CD4-positive, alpha-beta memory T cell (primary cell): Measurements from ENCODE around the gene ATP2B2. TPM values are rescaled to one million over a fixed set of nuclear protein-coding genes. Genes with fewer than 3 reads are reported as not detected.

Experiments used
- CTCF ChIA-PET: fragments of 350-600 bp; sonication (Branson Sonifier 250); formaldehyde crosslinking; loops from one replicate; lab custom pipeline; 2021; ENCODE audit warnings: inconsistent platforms; ENCODE audit not compliant: partially characterized antibody; lab: Charles Lee
- POLR2A ChIA-PET: fragments of 350-600 bp; sonication (Branson Sonifier 250); formaldehyde crosslinking; loops from one replicate; lab custom pipeline; 2021; ENCODE audit not compliant: partially characterized antibody; lab: Charles Lee
- DNase-seq, 5 donors: peaks; one replicate each; pipeline versions ENCODE4 v3.0.0 to v3.0.0-alpha.2; 2020 to 2022; ENCODE audit warnings: mixed read lengths in 1 of 5
- H3K27ac ChIP-seq: one replicate; pipeline ENCODE4 v1.7.0; 2013; ENCODE audit warnings: low read depth, low read length
- H3K27me3 ChIP-seq: 2 replicates; pipeline ENCODE4 v1.7.0; 2013; ENCODE audit warnings: mild to moderate bottlenecking, low read length, moderate library complexity; ENCODE audit not compliant: insufficient read depth
- H3K36me3 ChIP-seq: 2 replicates; pipeline ENCODE4 v1.7.0; 2013; ENCODE audit warnings: mild to moderate bottlenecking, low read length, moderate library complexity; ENCODE audit not compliant: insufficient read depth
- H3K4me1 ChIP-seq: 2 replicates; pipeline ENCODE4 v1.7.0; 2013; ENCODE audit warnings: mild to moderate bottlenecking, low read length, moderate library complexity; ENCODE audit not compliant: insufficient read depth
- H3K4me3 ChIP-seq, 2 donors: one replicate each; pipeline ENCODE4 v1.7.0; 2013; ENCODE audit warnings: low read length in 2 of 2, mild to moderate bottlenecking in 1 of 2
- H3K9me3 ChIP-seq, 2 donors: one replicate each; pipeline ENCODE4 v1.7.0; 2013; ENCODE audit warnings: low read length in 2 of 2, control low read depth in 1 of 2; ENCODE audit not compliant: control insufficient read depth in 1 of 2
- H3K27ac Mint-ChIP-seq, 7 donors: one replicate each; pipeline ENCODE4 v1.8.0; 2020 to 2021; ENCODE audit warnings: mixed read lengths in 7 of 7, mild to moderate bottlenecking in 6 of 7, inconsistent platforms in 3 of 7, moderate library complexity in 3 of 7
- H3K27me3 Mint-ChIP-seq, 2 donors: one replicate each; pipeline ENCODE4 v1.8.0; 2020 to 2021; ENCODE audit warnings: mixed read lengths in 2 of 2
- H3K36me3 Mint-ChIP-seq, 2 donors: one replicate each; pipeline ENCODE4 v1.8.0; 2020 to 2021; ENCODE audit warnings: mixed read lengths in 2 of 2, inconsistent platforms in 1 of 2, mild to moderate bottlenecking in 1 of 2
- H3K4me1 Mint-ChIP-seq, 4 donors: one replicate each; pipeline ENCODE4 v1.8.0; 2020 to 2021; ENCODE audit warnings: mixed read lengths in 4 of 4, mild to moderate bottlenecking in 1 of 4
- H3K4me3 Mint-ChIP-seq, 8 donors: one replicate each; pipeline ENCODE4 v1.8.0; 2020 to 2021; ENCODE audit warnings: mixed read lengths in 8 of 8, mild to moderate bottlenecking in 7 of 8, moderate library complexity in 6 of 8, inconsistent platforms in 3 of 8
- H3K9me3 Mint-ChIP-seq, 8 donors: one replicate each; pipeline ENCODE4 v1.8.0; 2020 to 2021; ENCODE audit warnings: mixed read lengths in 8 of 8, mild to moderate bottlenecking in 5 of 8, inconsistent platforms in 3 of 8, moderate library complexity in 1 of 8
- intact Hi-C: fragments of 100-400 bp; cut with micrococcal nuclease; formaldehyde crosslinking; loops from one replicate; pipeline ENCODE4 v1.15.1; 2023
- polyA plus RNA-seq, 2 donors: library from polyadenylated mRNA; unstranded; fragments of 300-500 nt; fragmentation: Illumina TruSeq; gene quantifications; one replicate each; pipeline ENCODE4 v1.2.3, GENCODE V29; 2021
- total RNA-seq, 2 experiments: library from RNA; stranded (reverse); gene quantifications; one replicate each; pipeline ENCODE4 v1.2.3, GENCODE V29; 2021

The ATP2B2 gene
- total and polyA plus RNA-seq, 4 experiments from 2014 or later, result not detected

DNA sequence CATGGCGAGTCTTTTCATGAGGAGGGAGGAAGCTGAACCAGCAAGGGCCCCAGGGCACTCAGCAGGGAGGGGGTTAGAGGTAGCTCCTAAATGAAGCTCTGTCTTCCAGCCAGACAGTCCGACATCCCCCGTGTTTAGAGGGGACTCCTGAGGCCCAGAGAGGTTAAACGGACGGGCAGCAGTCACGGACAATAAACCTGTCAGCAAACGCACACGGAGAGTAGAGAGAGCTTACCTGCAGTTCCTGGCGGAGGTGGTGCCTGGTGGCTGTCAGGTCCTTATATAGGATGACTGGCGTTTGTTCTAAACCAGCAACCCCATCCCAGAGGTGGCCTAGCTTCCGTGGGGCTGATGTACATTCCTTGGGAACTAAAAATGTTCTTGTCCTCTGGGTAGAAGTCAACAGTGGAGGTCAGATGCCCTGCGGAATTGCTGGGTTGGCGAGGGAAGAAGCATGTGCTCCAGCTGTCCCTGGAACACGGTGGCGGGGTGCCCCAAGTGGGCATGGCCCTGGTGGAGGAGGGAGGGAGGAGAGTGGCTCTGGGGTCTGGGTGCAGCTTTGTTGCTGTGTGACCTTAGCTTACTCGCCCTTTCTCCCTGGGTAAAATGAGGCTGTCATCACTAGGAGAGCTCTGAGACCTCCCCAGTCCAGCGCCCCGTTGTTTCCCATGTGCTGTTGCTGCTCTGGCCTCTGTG, 214.8 kb downstream of the ATP2B2 start:
- peaks cover 3 to 41% of the 10 kb centered on the region in 2 donors for H3K36me3 Mint-ChIP-seq

GRCh38 chr3:10289787-10290355, 215.5 kb downstream of the ATP2B2 start:
- no peak for DNase-seq
- Histone ChIP-seq H3K27me3 (no peaks in the 10 kb centered on the region), H3K4me3 (no peak overlapping the region), H3K4me1 (peaks cover 13% of the 10 kb centered on the region), H3K9me3 (no peaks in the 10 kb centered on the region), H3K27ac (no peak overlapping the region), H3K36me3 (peaks cover 32% of the 10 kb centered on the region)
- intact Hi-C loops, result loop anchor here (10.0 kb wide), 1 partner anchor 305 kb away; the partner anchor contains the start of gene EMC3
- CTCF ChIA-PET, result no interaction called here
- Mint-ChIP-seq H3K9me3 (no peaks in the 10 kb centered on the region), H3K4me3 (no peak overlapping the region), H3K4me1 (peaks cover 9 to 33% (median 14%) of the 10 kb centered on the region in 4 donors), H3K27me3 (no peaks in the 10 kb centered on the region), H3K36me3 (peaks cover 3 to 37% of the 10 kb centered on the region in 2 donors), H3K27ac (peak overlapping the region in 1 of 7 donors; percentile 63)
- POLR2A ChIA-PET, result interaction anchor here (1.0 kb wide), 1 partner anchor 12 kb away, joined by 3 read pairs; no protein-coding TSS in a partner anchor

More for the DNA sequence above, 214.8 kb downstream of the ATP2B2 start:
- intact Hi-C loops, result no loop called here
- H3K9me3 Mint-ChIP-seq, result no peaks in the 10 kb centered on the region
- ChIA-PET POLR2A (interaction anchor here (1.0 kb wide), 1 partner anchor 13 kb away, joined by 3 read pairs; no protein-coding TSS in a partner anchor), CTCF (no interaction called here)
- Histone ChIP-seq H3K4me1 (peaks cover 7% of the 10 kb centered on the region), H3K4me3 (no peak overlapping the region), H3K36me3 (peaks cover 32% of the 10 kb centered on the region), H3K9me3 (no peaks in the 10 kb centered on the region), H3K27me3 (no peaks in the 10 kb centered on the region), H3K27ac (no peak overlapping the region)
- no peak overlapping the region for H3K4me3 Mint-ChIP-seq
- no peaks in the 10 kb centered on the region for H3K27me3 Mint-ChIP-seq
- DNase-seq, result no peak
- H3K4me1 Mint-ChIP-seq, result peaks cover 4 to 25% (median 11%) of the 10 kb centered on the region in 4 donors
- peak overlapping the region in 4 of 7 donors; percentile 13 to 71 (median 38) for H3K27ac Mint-ChIP-seq

DNA sequence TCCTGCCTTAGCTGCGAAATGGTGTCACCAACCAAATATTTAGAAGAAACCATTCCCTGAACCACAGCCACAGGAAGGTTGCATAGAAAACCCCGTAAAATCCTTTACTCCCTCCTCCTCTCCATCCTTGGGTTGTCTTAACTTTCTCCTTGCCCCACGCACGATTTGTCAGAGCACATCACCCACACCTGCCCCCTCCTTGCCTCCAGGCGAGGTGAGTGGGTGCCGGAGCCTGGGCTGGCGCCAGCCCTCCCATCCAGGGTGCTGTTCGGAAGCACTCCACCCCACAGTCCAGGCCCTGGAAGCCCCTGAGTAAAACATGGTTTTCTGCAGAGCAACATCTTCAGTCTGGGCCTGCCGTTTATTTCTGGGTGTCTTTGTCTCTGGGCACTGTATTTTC, 216.3 kb downstream of the ATP2B2 start:
- no peaks in the 10 kb centered on the region for H3K9me3 Mint-ChIP-seq
- H3K27me3 Mint-ChIP-seq, result no peaks in the 10 kb centered on the region
- H3K36me3 Mint-ChIP-seq, result peaks cover 3 to 41% of the 10 kb centered on the region in 2 donors
- Histone ChIP-seq H3K4me3 (no peak overlapping the region), H3K4me1 (peaks cover 21% of the 10 kb centered on the region), H3K36me3 (peaks cover 32% of the 10 kb centered on the region), H3K27me3 (no peaks in the 10 kb centered on the region), H3K9me3 (no peaks in the 10 kb centered on the region), H3K27ac (no peak overlapping the region)
- no peak for DNase-seq
- POLR2A ChIA-PET, result no interaction called here
- H3K4me3 Mint-ChIP-seq, result no peak overlapping the region
- intact Hi-C loops, result loop anchor here (10.0 kb wide), 1 partner anchor 304 kb away; the partner anchor contains the start of gene EMC3
- H3K27ac Mint-ChIP-seq, result peak overlapping the region in 1 of 7 donors; percentile 31
- CTCF ChIA-PET, result no interaction called here
- H3K4me1 Mint-ChIP-seq, result peaks cover 17 to 41% (median 21%) of the 10 kb centered on the region in 4 donors

DNA sequence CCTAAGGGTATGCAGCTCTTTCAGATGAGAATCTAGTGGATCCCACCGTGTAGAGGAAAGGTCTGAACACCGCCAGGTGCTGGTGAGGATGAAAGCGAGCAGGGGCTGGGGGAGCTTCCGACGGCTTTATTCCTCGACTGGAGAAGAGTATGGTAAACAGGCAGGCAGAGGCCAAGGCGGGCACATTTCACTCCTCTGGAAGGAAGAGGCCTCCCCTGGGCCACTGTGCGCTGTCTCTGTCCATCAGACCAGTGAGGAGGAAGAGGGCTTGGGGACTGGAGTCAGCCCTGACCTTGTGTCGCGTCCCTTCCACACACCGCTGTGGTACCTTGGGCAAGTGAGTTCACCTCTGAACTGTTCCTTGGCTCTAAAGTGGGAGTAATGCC, 216.8 kb downstream of the ATP2B2 start:
- H3K36me3 Mint-ChIP-seq, result peaks cover 0 to 42% of the 10 kb centered on the region in 2 donors
- H3K9me3 ChIP-seq, result no peaks in the 10 kb centered on the region
- no peaks in the 10 kb centered on the region for H3K9me3 Mint-ChIP-seq
- H3K27me3 ChIP-seq, result no peaks in the 10 kb centered on the region
- CTCF ChIA-PET, result no interaction called here
- intact Hi-C loops, result loop anchor here (10.0 kb wide), 1 partner anchor 304 kb away; the partner anchor contains the start of gene EMC3
- H3K27me3 Mint-ChIP-seq, result no peaks in the 10 kb centered on the region
- POLR2A ChIA-PET, result no interaction called here
- H3K36me3 ChIP-seq, result peaks cover 33% of the 10 kb centered on the region
- peaks cover 22 to 46% (median 26%) of the 10 kb centered on the region in 4 donors for H3K4me1 Mint-ChIP-seq
- no peak for DNase-seq
- H3K27ac Mint-ChIP-seq, result no peak overlapping the region
- H3K27ac ChIP-seq, result no peak overlapping the region
- peaks cover 26% of the 10 kb centered on the region for H3K4me1 ChIP-seq
- no peak overlapping the region for H3K4me3 ChIP-seq
- H3K4me3 Mint-ChIP-seq, result no peak overlapping the region

DNA sequence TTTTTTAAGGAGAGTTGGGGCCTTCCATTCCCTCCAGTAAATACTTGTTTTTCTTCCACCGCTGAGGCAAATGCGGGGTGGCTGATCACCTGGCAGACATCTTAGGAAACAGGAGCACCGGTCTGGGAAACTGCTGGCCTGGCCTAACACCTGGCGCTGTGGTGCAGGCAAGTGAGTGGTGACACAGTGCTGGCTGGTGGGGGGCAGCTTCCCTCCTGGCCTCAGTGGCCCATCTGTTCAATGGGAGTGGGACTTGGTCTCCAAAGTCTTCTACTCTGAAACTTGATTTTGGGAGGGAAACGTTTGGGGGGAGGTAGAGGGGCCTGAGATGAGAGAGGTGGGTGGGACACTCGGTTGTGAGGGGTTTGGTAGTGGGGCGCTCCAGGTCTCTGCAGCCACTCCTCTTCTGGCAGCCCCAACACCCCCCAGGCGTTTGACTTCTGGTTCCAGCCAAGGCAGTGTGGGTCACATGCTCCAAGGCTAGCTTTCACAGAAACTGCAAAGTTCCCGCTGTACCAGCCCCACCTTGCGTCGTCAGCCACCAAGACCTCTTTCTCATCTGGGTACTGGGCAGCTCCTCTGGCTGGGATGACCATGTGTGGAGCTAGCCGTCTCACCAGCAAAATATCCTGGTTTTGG, 217.3 kb downstream of the ATP2B2 start:
- no peaks in the 10 kb centered on the region for H3K9me3 ChIP-seq
- Mint-ChIP-seq H3K27ac (no peak overlapping the region), H3K9me3 (no peaks in the 10 kb centered on the region), H3K4me3 (no peak overlapping the region), H3K36me3 (peaks cover 0 to 46% of the 10 kb centered on the region in 2 donors), H3K4me1 (peaks cover 23 to 49% (median 30%) of the 10 kb centered on the region in 4 donors), H3K27me3 (no peaks in the 10 kb centered on the region)
- H3K27me3 ChIP-seq, result no peaks in the 10 kb centered on the region
- DNase-seq, result no peak
- peaks cover 30% of the 10 kb centered on the region for H3K4me1 ChIP-seq
- POLR2A ChIA-PET, result no interaction called here
- H3K4me3 ChIP-seq, result no peak overlapping the region
- no peak overlapping the region for H3K27ac ChIP-seq
- intact Hi-C loops, result loop anchor here (1.0 to 10.0 kb wide), 5 partner anchors 39 to 356 kb away; partner anchors contain the start of genes EMC3, IRAK2 and TATDN2
- CTCF ChIA-PET, result no interaction called here
- H3K36me3 ChIP-seq, result peaks cover 36% of the 10 kb centered on the region

DNA sequence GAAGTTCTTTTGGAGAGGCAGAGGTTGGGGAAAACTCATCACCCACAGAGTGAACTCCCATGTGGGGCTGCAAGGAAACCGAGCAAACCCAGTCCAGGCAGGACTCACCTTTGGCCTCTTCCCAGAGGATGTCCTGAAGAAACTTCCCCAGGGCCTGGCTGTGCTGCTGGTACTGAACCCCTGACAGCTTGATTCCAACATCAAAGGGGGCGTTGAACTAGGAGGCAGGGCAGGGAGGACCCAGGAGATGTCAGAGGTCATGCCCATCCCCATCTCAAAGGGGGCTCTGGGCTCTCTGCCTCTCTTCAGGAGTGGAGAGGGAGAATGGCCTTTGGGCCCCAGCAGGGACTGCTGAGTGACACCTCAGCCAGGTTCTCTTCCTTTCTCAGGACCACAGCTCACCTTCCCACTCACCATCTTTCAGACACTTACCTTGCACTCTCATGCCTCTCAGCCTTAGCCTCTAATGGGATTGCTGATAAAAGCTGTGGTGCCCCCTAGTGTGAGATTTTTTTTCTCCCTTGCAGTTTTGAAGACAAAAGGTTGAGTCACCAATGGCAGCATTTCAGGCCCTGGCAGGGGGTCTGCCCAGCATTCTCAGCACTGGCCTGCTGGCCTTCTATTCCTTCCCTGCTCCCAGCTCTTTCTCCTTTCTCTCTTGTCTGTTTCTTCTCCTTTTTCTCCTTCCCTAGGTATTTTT, 218.6 kb downstream of the ATP2B2 start:
- no peaks in the 10 kb centered on the region for H3K27me3 Mint-ChIP-seq
- peak overlapping the region; percentile 2 to 57 (median 43) for H3K27ac Mint-ChIP-seq
- no peak overlapping the region for H3K27ac ChIP-seq
- H3K4me1 ChIP-seq, result peaks cover 23% of the 10 kb centered on the region
- peak in 3 of 5 donors; percentile 66 to 72 (median 66) for DNase-seq
- H3K9me3 ChIP-seq, result no peaks in the 10 kb centered on the region
- peaks cover 26 to 45% (median 29%) of the 10 kb centered on the region in 4 donors for H3K4me1 Mint-ChIP-seq
- H3K4me3 ChIP-seq, result no peak overlapping the region
- intact Hi-C loops, result loop anchor here (1.0 to 10.0 kb wide), 5 partner anchors 38 to 354 kb away; partner anchors contain the start of genes EMC3, IRAK2 and TATDN2
- ChIA-PET CTCF (interaction anchor here (1.3 kb wide), 1 partner anchor 9 kb away, joined by 4 read pairs; no protein-coding TSS in a partner anchor), POLR2A (interaction anchor here (1.1 to 1.8 kb wide), 2 partner anchors 23 to 44 kb away, joined by 3 read pairs; no protein-coding TSS in a partner anchor)
- H3K36me3 Mint-ChIP-seq, result peaks cover 0 to 47% of the 10 kb centered on the region in 2 donors
- H3K27me3 ChIP-seq, result no peaks in the 10 kb centered on the region
- H3K4me3 Mint-ChIP-seq, result no peak overlapping the region
- no peaks in the 10 kb centered on the region for H3K9me3 Mint-ChIP-seq
- peaks cover 32% of the 10 kb centered on the region for H3K36me3 ChIP-seq
